ENCODE data around the gene CPLX3. TPM values are rescaled to one million over a fixed set of nuclear protein-coding genes. Genes with fewer than 3 reads are reported as not detected.

CPLX3 gene
- total and polyA plus RNA-seq, 2 of the 8 experiments (the other 6 are each of a cell fraction or from before 2014, with no cell fraction given): 0.17 TPM; not detected in 1

- TF ChIP-seq CHD7 (IDR thresholded peaks at IDR 0.05; ENCODE audit: insufficient replicate concordance, low read length): no peak
- no peak for TF ChIP-seq TBP (IDR thresholded peaks at IDR 0.05; ENCODE audit: low read depth, low read length)
- no peak for TF ChIP-seq E2F6 (IDR thresholded peaks at IDR 0.05)
- TF ChIP-seq SIX5 (IDR thresholded peaks at IDR 0.05; ENCODE audit: low read depth, low read length): no peak
- TF ChIP-seq ZNF274 (IDR thresholded peaks at IDR 0.05; ENCODE audit: borderline replicate concordance, extremely low read depth, low read length): no peak
- TF ChIP-seq CREB1 (IDR thresholded peaks at IDR 0.05): no peak
- no peak for TF ChIP-seq NRF1 (IDR thresholded peaks at IDR 0.05; ENCODE audit: low read depth, low read length)
- no peak for TF ChIP-seq NANOG (IDR thresholded peaks at IDR 0.05; ENCODE audit: insufficient read depth, low read depth, low read length, poor library complexity, severe bottlenecking)
- no peak for TF ChIP-seq EGR1 (IDR thresholded peaks at IDR 0.05; ENCODE audit: borderline replicate concordance, low read depth, low read length)
- TF ChIP-seq PHF8 (conservative IDR thresholded peaks at IDR 0.05; ENCODE audit: low read depth, low read length): no peak
Measured at GRCh38 chr15:74789171-74789631, 37.2 kb upstream of the CPLX3 start (continued).

Measured in H1 (cell line).